HG03097 (cell line): ENCODE data around the gene MCF2L2.
"Not testable (repeated sequence)": the region's sequence is repeated elsewhere in the genome, so short reads cannot be mapped to it uniquely, and the experiment has no call there.

ENCODE experiments used
- ATAC-seq: cut with Tn5 transposase; IDR thresholded peaks from one replicate; pipeline ENCODE4 v1.9.1; 2021; ENCODE audit not compliant: unreplicated experiment, low FRiP score

MCF2L2 gene

GRCh38 chr3:183252973-183253527, 175.4 kb downstream of the MCF2L2 start, which contains the start of gene B3GNT5:
TSS of gene B3GNT5 (plus strand) at chr3:183253253. CDS start at chr3:183269799, 16,546 bp downstream.
- no peak for ATAC-seq

- ATAC-seq = no peak
Measured at GRCh38 chr3:183252118-183252782, 176.2 kb downstream of the MCF2L2 start.

DNA sequence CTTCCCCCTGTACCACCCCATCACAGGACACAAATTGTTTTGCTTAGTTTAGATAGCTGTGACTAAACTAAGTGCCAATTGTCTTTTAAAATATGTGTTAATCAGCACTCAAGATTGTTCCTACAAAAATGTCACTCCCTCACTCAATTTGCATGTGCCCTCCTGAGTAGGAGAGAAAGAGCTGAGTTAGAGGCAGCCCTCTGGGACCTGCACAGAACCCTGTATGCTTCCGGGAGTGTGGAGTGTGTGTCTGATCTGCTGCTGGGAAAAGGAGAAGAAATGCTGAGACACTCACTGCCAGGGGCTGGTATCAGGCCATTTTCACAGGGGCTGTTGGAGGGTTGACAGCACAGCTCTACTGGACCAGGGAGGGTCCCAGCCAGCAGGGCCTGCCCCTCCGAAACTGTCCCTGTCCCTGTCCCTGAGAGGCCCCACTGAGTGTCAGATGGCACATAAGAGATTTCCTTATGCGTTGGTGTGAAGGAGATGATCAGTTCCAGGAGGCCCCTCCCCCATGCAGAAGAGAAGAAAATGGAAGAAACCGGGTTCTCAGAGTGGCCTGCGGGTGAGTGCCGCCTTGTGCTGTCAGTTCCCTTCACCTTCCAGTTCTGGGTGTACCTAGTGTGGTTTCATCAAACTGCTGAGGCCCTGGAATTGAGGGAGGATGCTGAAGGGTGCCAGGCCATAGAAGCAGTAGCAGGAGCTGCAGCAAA, 179.3 kb downstream of the MCF2L2 start:
- ATAC-seq = no peak

DNA sequence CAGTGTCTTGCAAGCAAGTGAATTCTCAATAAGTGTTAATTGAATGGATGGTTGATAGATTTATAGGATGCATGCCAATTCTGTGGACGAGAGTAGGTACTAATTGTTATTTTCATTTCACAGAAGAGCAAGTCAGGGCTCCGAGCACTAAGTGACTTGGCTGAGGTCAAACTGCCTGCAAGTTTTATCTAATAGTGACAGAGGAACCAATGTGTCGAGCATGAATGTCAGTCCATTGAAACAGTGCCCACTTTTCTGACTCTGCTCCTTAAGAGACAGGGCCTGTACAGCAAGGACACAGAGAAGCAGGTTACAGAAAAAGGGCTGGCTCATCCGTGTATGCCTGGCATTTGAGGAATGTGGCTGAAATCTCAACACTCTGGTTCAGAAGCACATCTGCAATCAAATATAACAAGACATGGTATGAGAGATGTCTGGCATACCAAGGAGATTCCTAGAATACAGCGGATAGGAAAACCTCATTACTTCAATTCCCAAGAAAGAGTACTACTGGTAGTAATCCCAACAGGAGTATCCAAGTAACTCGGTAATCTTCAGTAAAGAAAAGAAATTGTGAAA, 181.3 kb downstream of the MCF2L2 start:
- ATAC-seq = no peak

GRCh38 chr3:183244981-183245476, 183.4 kb downstream of the MCF2L2 start:
- no peak for ATAC-seq

GRCh38 chr3:183244219-183244618, 184.2 kb downstream of the MCF2L2 start:
- no peak for ATAC-seq

- no peak for ATAC-seq
Measured at GRCh38 chr3:183242431-183242830, 186.0 kb downstream of the MCF2L2 start.

DNA sequence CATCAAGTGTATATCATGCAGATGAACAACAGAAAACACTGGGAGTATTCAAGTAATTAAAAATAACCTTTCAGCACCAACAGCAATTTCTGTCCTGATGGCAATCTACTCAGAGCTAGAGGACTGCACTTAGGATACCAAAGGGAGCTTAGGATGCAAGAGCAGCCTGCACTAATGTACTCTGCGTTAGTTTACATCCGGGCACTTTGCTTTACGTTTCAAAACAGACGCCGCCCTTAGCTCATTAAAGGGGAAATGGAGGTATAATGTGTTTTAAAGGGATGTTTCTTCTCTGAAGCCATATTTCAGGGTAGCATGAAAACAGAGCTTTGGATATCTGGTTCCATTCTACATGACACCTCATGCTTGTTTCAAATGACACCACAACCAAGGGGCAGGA, 189.4 kb downstream of the MCF2L2 start:
- ATAC-seq = no peak

DNA sequence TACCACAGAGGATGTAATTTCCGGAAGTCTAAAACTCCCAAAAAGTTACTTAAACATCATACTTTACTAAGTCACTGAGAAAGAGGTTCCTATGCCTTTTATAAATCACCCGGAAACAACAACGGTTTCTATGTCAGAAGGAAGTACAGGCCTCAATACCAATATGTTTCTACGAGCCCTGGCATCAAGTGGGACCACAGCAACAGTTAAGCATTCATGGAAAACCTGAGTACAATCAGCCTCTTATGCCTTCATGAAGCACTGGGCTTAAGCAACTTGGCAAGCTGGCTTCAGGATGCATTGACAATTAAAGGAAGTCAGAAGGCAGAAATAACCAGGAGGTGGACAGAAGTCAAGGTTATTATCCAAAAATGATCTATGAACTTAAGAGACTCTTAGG, 194.5 kb downstream of the MCF2L2 start:
- ATAC-seq = no peak

DNA sequence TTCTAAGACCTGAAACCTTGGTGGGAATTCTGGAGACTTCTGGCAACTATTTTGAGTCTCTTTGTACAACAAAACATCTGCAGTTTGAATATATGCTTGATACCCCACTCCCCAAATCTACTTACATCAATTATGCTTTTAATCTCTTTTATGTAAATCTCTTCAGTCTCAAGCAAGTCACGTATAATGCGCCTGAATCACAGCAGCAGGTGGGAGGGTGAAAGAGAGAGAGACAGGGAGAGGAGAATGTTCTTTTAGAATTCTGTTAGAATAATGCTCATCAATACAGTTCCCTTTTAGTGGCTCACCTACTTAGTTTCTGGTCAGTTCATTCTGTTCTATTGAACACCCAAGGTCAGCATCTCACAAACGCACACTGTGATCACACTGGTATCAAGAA, 197.6 kb downstream of the MCF2L2 start:
- no peak for ATAC-seq

DNA sequence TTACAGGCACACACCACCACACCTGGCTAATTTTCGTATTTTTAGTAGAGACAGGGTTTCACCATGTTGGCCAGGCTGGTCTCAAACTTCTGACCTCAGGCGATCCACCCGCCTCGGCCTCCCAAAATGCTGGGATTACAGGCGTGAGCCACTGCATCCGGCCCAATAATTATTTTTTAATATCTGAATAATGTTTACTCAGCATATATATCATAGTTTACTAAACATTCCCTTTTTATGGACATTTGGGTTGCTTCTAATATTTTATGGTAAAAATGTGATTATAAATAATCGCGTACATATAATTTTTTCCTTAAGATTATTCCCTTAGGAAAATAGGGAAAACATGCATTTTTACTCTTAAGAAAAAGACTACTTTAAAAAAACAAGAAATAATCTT, 198.2 kb downstream of the MCF2L2 start:
- not testable (repeated sequence) for ATAC-seq

- no peak for ATAC-seq
Measured at GRCh38 chr3:183229178-183229577, 199.2 kb downstream of the MCF2L2 start.

GRCh38 chr3:183227586-183227985, 200.8 kb downstream of the MCF2L2 start:
- no peak for ATAC-seq

- no peak for ATAC-seq
Measured at GRCh38 chr3:183226333-183226890, 202.0 kb downstream of the MCF2L2 start.

DNA sequence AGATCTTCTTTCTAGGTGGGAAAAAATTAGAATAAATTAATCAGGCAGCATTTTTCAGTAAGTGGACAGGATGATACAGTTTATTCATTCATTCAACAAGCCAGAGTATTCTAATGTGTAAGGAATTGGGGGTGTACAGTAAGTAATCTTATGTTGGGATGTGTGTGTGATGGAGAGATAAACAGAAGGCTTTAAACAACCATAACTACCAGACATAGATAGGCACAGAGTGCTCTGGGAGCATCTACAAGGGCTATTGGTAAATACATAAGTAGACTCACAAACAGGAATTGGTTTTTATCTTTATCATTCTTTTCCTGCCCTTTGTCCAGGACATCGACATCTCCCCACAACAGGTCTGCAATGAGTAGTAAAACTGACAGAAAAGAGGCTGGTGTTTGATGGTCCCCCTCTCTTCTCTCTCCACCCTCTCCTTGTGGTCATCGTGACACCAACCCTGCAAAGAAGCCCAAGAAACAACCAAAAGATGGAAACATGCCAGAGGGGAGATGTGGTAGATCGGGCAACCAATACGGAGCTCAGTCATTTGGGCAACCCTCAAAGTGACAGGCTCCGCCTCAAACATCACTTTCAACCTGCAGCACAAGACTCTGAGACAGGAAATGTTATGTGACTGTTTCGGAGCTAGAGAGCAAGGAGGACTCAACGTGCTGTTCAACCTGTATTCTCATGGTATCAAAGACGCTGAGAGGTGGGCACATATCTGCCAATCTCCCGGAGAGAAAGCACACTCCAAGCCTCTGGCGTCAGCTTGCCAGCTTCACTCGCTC, 204.0 kb downstream of the MCF2L2 start:
- no peak for ATAC-seq

- ATAC-seq = no peak
Measured at GRCh38 chr3:183222631-183223235, 205.7 kb downstream of the MCF2L2 start.

DNA sequence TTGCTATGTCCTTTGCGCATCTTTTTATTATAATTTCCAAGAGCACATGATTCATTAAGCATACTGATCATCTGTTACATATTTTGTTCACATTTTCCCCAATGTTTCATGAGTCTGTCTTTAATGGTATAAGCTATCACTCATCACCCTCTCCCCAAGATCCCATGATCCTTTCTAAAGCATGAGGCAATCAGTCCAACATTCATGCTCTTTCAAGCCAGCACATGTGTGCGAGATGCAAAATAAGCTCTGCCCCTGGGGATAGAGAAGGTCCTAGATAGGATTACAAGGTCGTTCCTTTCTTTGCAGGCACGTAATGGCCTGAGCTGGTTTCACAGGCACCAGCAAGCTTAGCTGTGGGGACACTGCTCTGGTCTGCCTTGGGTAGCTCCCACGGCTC, 207.6 kb downstream of the MCF2L2 start:
- no peak for ATAC-seq

GRCh38 chr3:183218826-183219225, 209.6 kb downstream of the MCF2L2 start:
- no peak for ATAC-seq

DNA sequence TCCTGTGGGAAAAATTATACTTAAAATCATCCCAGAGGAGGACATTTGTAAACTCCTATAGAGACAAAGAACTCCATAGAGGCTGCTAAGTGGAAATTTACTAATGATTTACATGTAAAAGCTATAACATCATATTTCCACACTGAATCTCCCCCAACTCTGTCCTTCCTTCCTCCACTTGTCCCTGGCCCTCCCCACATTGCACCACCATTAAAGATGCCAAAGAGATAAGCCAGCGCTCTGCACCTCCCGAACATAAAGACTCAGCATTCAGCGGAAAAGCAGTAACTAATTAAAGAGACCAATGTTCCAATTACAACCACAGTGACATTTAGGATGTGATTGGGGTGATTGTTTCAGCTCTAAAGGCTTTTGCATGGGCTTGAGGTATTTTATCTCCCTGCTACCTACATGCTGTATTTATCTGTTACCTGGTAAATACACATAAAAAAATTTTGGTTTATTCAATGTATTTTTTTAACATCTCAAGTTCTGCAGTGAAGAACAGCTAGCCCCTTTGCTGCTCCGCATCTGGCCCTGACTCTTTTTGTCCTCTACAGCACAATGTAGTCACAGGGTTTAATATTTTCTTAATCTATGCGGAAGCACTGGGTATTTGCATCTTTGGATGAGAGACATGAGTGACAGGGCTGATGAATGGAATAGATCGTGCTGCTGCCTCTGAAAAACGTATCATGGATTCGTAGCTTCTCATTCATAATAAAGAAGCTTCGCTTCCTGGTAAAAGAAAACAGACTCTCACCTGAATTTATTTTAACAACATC, 210.7 kb downstream of the MCF2L2 start:
- no peak for ATAC-seq
